ENCODE data around the gene PRKD2. TPM values are rescaled to one million over a fixed set of nuclear protein-coding genes. Genes with fewer than 3 reads are reported as not detected.
"Not testable (repeated sequence)": the region's sequence is repeated elsewhere in the genome, so short reads cannot be mapped to it uniquely, and the experiment has no call there.

Gene PRKD2
- total RNA-seq, 2 donors from 2014 or later = 14.9 to 18.0 TPM

DNA sequence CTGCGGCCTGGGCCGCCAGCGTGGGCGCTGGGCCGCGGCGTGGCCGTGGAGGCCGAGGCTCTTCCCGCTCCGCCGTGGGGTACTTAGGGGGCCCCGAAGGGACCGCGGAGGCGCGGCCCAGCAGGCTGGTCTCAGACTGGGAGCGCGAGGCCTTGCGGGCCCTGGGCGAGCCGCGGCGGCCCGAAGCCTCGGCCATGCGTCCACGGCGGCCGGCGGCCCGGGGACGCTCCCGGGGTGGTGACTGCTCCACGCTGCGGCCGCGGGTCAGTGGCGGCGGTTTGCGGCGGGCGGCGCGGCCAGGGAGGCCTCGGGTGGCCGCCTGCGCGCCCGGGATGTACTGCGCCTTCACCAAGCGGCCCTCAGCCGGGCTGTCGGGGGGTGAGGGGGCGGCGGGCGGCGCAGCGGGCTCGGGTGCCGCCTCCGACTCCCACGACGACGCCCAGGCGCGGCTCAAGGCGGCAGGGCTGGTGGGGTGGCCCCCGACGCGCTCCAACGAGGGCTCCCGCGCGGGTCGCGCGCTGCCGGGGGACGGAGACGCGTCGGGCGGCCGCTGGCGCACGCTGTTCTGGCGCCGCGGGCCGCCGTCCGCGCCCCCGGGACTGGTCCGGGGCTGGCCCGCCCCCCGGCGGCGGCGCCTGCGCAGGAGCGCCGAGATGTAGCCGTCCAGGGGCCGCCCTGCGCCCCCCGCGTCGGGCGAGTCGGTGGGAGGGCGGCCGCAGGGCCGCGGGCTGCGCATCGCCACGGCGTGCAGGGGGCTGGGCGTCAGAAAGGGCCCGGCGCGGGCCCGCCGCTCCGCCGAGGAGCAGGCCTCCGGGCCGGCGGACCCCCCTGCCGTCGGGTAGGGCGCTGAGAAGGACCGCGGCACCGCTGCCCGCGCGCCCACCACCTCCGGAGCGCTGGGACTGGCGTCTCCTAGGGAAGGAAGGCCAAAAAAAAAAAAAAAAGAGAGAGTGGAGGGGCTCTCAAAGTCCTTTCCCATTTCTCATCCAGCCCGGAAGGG, 67.7 kb downstream of the PRKD2 start:
- no peak for DNase-seq
- ATAC-seq = peak in 1 of 2 donors; percentile 40
- intact Hi-C loops (cut with DNase I) = no loop called here

DNA sequence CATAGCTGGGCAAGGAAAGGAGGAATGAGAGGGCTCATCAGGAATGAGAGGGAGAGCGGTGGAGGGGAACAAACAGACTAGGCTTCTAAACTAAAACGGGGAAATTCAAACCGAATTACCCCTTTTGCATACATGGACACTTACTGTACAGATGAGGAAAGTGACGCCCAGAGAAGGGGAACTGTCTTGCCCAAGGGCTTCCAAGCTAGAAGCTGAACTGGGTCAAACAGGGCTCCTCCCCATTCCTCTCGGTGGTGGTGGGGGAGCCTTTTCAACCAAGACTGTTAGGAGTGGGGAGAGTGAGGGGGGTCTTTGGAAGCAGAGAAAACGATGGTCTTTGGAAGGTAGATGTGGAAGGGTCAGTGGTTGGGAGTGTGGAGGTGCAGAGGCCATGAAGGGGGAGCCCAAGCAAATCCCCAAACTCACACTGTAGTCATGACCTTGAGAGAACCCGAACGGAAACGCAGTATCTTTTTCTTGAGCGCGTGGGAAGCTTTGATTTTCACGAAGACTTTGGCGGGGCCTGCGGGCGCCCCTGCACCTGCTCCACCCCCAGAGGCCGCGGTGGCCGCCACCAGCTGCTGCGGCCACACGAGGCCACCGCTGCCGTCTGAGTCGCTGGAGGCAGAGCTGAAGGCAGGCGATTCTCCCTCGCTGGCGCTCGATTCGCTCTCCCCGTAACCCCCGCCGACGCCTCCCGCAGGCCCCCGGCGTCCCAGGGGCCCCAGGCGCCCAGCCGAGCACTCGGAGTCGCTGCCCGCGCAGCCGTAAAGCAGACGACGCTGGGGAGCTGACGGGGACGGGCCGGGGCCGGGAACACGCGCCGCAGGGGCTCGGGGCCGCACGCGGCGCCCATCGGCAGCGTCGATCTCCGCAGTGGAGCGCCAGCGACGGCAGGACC, 68.6 kb downstream of the PRKD2 start:
- no peak for ATAC-seq
- no peak for DNase-seq
- intact Hi-C loops (cut with DNase I) = no loop called here

DNA sequence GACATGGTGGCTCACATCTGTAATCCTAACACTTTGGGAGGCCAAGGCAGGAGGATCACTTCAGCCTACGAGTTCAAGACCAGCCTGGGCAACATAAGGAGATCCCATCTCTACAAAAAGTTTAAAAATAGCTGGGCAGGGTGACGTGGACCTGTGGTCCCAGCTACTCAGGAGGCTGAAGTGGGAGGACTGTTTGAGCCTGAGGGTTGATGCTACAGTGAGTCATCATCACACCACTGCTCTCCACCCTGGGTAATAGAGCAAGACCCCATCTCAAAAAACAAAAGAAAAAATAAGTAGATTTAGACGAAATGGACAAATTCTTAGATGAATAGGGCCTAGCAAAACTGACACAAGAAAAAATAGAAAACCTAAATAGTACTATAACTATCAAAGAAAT, 70.5 kb downstream of the PRKD2 start:
- DNase-seq = no peak
- intact Hi-C loops (cut with DNase I) = no loop called here

DNA sequence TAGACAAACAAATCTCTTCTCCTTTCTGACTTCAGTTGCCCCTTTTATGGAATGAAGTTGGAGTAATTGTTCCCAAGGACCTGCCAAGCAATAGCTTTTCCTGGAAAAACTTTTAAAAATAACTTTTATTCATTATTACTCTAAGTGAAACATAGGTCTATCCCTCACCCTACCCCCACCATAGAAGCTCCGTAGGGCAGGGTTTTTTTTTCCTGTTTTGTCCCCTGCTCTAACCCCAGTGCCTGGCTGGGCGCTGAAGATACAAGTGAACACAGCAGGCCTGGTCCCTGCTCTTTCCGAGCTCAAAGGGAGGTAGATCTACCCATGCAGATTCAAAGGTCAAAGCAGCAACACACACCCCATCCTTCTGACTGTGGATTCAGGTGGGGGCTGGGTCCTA, 72.2 kb downstream of the PRKD2 start:
- DNase-seq = no peak
- ATAC-seq = peak in 1 of 2 donors; percentile 56
- intact Hi-C loops (cut with DNase I) = no loop called here

More for the DNA sequence above, 70.5 kb downstream of the PRKD2 start:
- no peak for ATAC-seq

DNA sequence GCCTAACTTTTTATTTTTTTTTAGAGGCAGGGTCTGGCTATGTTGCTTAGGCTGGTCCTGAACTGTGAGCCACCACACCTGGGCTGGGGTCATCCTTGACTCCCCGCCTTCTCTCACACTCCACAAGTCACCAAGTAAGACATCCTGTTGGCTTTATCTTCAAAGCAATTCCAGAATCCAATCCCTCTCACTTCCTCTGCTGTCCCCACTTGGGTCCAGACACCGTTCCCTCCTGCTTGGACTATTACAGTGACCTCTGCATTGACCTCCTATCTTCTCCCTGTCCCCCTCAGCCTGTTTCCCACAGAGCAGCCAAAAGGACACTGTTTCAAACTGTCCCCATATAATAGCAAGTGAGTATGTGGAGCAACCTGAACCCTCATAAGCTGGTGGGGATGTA, 76.3 kb downstream of the PRKD2 start:
- intact Hi-C loops (cut with DNase I) = no loop called here
- no peak for ATAC-seq
- no peak for DNase-seq

DNA sequence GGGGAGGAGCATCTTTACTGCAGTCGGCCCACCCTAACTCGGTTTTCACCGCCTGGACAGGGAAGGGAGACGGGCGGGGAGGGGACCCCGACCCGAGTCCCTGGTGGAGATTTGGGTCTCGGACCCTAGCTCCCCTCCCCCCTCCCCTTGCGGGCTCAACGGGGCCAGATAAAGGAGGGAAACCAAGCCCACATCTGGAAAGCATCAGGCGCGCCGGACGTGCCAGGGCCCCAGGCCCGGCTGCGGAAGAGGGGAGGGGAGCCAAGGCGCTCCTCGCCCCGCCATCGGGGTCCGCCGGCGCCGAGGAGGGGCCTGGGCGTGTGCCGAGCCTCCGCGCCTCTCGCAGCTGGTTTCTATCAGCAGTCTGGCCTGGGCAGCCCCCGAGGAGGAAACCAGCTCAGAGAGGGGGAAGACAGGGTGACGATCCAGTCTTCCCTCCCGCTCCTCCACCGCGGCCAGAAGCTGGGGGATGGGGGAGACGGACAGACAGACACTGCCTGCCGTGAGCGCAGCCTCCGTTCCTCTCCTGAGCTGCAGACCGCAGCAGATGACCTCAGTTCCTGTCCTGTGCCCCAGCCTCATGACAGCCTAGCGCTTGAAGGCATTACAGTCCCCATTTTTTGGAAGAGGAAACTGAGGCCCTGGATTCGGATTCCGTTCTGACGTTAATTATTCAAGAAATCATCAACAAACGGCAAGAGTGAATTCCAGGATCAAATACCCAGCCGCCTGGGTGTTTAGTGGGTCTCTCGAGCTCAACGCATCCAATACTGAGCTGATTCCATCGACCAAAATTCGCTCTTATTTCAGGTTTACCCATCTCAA, 77.3 kb downstream of the PRKD2 start:
- peak; percentile 54 for DNase-seq
- peak; percentile 58 to 76 for ATAC-seq
- intact Hi-C loops (cut with DNase I) = no loop called here

DNA sequence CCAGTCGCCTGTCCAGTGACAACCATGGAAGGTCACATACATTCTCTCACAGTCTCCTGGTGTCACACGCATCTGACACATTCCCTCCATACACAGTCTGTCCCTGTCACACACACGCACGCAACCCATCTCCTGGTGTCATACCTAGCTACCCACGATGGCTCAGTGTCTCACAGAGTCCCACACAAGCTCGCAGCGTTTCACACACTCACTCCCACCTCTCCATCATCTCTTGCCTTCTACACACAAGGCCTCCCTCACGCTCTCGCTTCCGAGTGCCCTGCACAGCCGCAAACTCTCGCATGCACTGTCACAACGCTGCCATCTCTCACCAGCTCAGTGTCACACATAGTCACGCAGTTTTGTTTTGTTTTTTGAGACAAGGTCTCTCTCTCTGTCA, 79.7 kb downstream of the PRKD2 start:
- DNase-seq (no peak), ATAC-seq (no peak)
- intact Hi-C loops (cut with DNase I) = no loop called here

DNA sequence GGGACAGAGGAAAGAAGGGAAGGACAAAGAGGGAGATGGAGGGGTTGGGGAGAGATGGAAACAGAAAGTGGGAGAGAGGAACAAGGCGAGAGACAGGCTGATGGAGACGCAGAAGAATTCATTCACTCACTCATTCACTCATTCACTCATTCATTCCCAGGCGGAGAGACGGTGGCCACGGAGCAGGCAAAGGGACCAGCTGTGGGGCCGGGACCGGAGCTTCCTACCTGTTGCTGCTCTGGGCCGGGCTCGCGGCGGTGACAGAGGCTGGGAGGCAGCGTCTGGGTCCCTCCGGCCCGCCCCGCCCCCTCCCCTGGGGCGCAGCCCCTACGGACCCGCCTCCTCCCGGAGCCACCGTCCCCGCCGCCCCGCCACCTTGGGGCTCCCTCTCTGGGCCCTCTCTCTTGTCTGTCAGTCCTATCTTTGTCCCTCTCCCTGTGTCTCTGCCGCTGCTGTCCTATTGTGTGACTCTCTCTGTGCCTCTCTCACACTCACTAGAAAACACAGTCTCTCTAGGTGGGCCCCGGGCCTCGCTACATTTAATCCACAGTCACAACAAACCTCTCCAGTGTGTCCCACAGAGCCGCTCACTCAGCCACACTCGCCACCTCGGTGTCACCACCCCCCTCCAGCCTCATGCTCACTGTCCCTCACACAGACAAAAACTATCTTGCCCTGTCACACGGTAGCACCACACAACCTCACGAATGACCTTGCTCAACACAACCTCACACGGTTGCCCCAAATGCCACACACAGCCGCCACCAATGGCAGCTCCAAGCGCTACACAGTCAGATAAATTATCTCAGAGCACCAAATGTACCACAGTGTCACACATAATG, 80.8 kb downstream of the PRKD2 start, which contains the start of gene GNG8:
GNG8 (minus strand) TSS at position 283 of the 842 bp plus-strand sequence. CDS start 1,520 bp downstream, outside the sequence.
- intact Hi-C loops (cut with DNase I) = no loop called here
- DNase-seq (no peak), ATAC-seq (no peak)

DNA sequence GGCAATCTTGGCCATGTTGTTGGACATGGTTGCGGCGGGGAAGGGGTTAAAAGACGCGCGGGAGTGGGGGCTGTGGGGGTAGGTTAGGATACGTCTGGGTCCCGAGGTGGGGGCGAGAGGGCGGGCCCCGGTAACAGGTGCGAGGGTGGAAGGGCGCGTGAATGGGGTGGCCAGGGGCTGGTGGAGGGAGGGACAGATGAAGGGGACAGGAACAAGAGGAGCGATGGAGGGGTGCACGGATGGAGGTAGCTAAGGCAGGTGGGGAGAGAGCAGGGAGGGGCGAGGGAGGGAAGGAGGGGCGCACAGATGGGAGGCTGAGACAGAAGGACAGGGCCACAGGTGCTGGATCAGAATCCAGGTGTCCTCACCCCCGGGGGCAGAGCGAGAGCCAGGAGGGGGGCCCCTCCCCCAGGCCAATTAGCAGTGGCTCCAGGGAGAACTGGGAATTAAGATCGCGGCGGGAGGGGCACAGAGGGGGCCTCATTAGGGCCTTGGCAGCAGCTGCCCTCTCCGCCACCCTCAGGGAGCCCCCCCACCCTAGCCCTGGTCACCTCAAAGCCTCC, 82.2 kb downstream of the PRKD2 start:
- intact Hi-C loops (cut with DNase I) = no loop called here
- DNase-seq (no peak), ATAC-seq (no peak)

DNA sequence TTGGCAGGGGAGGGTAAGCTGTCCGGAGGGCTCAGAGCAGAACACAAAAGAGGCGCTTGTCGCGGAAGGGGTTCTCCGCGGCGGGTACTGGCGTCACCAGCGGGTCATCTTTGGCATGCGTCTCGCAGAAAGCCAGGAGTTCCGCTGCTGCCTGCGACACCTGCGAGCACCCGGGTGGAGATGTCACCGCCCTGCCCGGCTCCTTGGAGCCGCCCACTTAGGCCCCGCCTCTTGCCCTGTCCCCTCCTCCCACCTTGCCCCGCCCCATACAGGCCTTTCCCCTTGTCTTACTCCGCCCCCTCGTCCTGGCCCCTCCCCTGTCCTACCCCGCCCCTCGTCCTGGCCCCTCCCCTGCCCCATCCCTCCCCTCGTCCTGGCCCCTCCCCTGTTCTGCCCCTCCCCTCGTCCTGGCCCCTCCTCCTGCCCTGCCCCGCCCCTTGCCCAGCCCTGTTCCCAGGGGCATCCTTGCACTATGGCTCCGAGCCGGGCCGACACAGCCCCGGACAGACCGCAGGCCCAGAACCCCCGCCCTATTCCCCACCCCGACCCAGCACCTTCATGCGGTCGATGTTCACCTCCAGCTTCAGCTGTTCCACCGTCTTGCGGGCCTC, 82.8 kb downstream of the PRKD2 start:
- ATAC-seq (peak; percentile 60 to 82), DNase-seq (peak; percentile 85)
- intact Hi-C loops (cut with DNase I) = no loop called here

DNA sequence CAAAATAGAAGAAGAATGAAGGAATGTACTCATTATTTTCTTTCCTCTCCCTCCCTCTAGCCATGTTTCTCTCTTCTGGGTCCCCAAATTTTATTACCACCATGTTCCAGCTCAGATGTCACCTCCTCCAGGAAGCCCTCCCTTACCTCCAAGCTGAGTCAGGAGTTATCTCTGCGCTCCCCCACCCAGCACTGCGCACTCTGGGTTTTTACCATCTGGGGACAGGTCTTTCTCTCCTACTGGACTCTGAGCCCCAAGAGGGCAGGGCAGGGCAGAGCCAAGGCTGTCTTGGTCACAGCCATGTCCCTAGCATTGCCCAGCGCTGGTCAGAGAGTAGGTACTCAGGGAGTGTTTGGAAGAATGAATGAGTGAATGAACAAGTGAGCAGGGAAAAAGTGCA, 83.8 kb downstream of the PRKD2 start:
- DNase-seq = no peak
- intact Hi-C loops (cut with DNase I) = no loop called here
- ATAC-seq = no peak

DNA sequence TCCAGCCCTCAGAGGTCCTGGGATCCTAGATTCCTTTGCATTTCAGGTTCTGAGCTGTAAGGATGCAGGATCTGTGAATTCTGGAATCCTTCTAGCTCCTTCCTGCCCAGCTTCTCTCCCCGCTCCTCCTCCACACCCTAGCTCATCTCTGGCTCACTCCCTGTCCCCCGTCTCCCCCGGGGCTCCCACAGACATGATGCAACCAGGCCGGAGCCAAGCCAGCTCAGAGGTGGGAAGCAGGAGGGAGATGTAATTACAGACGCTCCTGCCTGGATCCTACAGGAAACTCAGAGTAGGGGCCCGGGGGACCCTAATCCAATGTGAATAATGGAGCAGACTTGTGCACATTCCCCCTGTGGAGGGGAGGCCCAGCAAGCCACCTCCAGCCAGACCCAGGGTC, 85.4 kb downstream of the PRKD2 start:
- ATAC-seq (peak in 1 of 2 donors; percentile 22), DNase-seq (no peak)
- intact Hi-C loops (cut with DNase I) = no loop called here

DNA sequence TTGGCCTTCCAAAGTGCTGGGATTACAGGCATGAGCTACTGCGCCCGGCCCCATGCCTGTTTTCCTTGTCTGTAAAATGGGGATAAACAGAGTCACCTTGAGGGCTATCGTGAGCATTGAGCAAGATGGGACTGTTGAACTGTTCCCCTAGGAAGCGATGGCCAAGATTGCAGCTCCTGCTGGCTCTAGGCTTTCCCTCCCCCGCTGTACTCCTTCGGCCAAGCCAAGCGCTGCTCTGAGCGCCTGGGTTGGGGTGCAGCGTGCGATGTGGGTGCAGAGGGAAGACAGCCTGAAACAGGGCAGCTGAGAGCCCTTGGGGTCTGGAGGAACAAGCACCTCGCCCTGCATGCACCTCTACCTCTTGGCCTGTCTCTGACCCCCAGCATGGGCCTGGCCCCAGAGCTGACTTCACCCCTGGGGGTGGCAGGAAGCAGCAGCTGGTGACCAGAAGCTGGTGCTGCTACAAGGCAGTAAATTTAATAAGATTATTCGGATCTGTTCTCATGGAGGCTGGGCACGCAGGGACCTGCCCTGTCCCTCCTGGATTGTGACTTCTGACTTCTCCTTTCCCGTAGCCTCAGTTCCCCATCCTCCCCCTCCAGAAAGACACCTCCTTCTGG, 86.2 kb downstream of the PRKD2 start:
- DNase-seq (no peak), ATAC-seq (no peak)
- intact Hi-C loops (cut with DNase I) = no loop called here

DNA sequence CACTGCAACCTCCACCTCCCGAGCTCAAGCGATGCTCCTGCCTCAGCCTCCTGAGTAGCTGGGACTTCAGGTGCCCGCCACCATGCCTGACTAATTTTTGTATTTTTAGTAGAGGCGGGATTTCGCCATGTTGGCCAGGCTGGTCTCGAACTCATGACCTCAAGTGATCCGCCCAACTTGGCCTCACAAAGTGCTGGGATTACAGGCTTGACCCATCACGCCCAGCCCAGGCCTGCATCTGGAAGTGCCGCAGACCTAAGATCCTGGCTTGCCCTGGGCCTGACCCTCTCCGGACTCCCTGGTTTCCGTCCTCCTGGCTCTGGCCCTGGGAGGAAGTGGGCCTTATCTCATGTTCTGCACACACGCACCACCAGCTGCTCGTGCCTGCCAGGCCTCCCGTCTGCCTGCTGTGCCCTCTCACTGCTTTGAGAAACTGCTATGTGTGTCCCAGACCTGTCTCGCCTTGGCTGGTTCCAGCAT, 87.3 kb downstream of the PRKD2 start:
- peak; percentile 66 for DNase-seq
- intact Hi-C loops (cut with DNase I) = no loop called here
- peak; percentile 5 to 35 for ATAC-seq

DNA sequence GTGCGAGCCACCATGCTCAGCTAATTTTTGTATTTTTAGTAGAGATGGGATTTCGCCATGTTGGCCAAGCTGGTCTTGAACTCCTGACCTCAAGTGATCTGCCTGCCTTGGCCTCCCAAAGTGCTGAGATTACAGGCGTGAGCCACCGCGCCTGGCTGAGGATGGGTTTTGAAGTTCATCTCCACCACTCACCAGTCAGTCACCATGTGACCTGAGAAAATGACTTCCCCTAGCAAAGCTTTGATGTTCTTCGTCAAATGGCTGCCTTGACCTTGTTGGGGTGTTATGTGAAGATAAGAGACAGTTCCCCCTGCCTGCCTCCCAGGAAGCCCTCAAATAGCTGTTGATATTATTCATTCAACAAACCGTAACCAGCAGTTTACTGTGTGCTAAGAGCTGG, 87.9 kb downstream of the PRKD2 start:
- intact Hi-C loops (cut with DNase I); DNase-seq; ATAC-seq: not testable (repeated sequence)

DNA sequence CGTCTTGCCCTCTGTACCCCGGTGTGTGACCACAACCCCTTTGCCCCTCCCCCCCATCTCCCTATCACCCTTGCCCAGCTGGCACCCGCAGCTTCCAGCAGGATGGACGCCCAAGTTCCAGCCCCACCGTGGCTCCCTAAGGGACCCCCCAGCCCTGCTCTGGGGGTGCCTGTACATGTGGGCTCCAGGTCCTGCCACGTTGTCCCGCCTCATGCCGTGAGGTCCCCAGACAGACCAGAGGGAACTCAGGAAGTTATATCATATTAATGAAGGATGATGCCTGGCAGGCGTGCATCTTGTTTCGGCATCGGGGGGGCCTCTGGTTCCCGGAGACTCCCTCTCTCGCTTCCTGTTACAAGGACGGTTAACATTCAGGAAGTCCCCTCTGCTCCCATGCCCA, 90.5 kb downstream of the PRKD2 start:
- DNase-seq = no peak

DNA sequence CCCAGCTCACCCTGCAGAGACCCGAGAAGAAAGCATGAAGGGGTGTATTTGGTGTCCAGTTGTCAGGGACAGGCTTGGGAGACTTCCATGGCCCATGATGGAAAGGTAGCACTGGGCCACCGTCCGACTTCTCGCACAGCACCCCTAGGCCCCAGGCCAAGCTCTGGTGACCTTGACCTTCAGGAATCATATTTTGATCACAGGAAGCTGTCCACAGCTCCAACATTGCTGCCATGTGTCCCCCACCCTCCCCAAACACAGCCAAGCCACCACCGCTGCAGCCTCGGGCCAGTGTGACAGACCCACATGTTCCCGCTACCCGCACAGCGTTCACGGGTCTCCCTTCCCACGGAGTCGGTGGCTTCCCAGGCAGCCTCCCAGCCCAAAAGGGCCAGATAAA, 91.2 kb downstream of the PRKD2 start:
- ATAC-seq (no peak), DNase-seq (no peak)
- intact Hi-C loops (cut with DNase I) = no loop called here

More for the DNA sequence above, 90.5 kb downstream of the PRKD2 start:
- intact Hi-C loops (cut with DNase I) = no loop called here
- no peak for ATAC-seq

Data from left cardiac atrium (tissue), 4 donors.